Activated T-cell treated with anti-CD3 and anti-CD28 coated beads for 48 hours (primary cell): ENCODE results near the gene STK33.

Source experiments
- DNase-seq: peaks from one replicate; pipeline ENCODE4 v3.0.0-alpha.2; 2020; ENCODE audit warnings: low read depth

The STK33 gene

DNA sequence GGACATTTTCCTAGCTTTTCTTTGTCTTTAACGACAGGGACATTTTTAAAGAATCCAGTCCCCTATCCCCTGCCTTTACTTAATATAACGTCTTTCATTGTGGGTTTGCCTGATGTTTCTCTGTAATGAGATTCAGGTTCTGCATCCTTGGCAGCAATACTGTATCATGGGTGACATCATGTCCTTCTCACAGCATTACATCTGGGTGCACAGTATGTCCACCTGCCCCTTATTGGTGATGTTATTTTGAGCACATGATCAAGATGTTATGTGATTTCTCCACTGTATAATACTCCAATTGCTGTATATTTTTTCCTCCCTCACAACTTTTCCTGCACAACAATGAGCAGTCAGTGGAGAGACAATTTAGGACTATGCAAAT is 9.7 kb upstream of the STK33 start:
- no peak for DNase-seq

GRCh38 chr11:8601376-8602133 is 7.5 kb upstream of the STK33 start:
- no peak for DNase-seq

GRCh38 chr11:8598506-8598905 is 4.5 kb upstream of the STK33 start:
- DNase-seq = no peak

DNA sequence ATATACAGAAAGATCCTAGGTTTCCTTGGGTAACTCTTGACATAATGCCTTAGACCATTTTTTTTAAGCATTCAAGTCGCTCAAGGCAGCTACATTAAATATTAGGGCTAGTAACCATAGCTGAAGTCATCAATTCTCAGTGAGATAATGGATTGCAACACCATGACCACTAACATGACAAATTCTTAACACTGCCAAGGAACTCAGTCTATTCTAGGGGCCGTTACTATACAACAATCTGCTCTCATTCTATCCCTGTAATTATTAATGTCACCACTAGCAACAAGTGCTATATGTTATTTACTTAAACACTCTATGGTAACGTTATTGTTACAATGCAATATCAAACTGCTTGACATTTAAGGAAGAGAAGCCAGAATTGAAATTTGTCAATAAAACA is 3.2 kb upstream of the STK33 start:
- DNase-seq = no peak

GRCh38 chr11:8596504-8597046 is 2.5 kb upstream of the STK33 start:
- no peak for DNase-seq

DNA sequence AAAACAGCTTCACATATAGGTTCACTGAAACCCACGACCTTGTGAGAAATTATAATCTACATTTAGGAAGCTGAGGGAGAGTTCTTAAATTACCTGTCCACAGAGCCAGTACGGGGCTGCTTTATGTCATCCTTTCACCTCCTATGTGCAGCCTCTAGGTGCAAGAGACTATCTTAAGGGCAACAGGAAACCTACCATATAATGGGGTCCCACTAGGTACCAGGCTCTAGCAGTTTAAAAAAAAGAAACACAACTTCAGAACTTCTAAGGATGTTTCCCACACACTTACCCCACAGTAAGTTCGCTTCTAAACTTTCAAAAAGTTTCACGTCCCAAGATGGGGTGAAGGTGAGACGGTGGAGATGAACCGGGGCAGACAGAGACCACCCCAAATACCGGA is 573 bp downstream of the STK33 start:
- no peak for DNase-seq

- DNase-seq = no peak
Measured at GRCh38 chr11:8587915-8588314, 6.1 kb downstream of the STK33 start.

GRCh38 chr11:8586805-8587204 is 7.2 kb downstream of the STK33 start:
- no peak for DNase-seq

DNA sequence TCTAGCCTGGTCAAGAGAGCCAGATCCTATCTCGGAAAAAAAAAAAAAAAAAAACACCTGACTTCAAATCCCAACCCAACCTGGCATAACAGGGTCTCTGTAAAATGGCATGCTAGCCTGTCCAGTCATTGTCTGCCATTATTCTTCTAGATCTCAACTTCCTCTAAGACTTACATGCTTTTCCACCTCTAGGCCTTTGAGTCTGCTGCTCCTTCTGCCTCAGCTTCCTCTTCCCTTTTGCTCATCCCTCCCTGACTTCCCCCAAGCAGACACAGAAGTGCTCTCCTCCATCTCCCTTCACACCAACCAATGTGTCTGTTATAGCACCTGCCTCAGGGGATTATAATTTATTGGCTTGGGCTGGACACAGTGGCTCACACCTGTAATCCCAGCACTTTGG is 7.8 kb downstream of the STK33 start:
- no peak for DNase-seq

GRCh38 chr11:8584511-8584910 is 9.5 kb downstream of the STK33 start:
- DNase-seq = no peak

GRCh38 chr11:8584082-8584481 is 9.9 kb downstream of the STK33 start:
- DNase-seq = no peak

DNA sequence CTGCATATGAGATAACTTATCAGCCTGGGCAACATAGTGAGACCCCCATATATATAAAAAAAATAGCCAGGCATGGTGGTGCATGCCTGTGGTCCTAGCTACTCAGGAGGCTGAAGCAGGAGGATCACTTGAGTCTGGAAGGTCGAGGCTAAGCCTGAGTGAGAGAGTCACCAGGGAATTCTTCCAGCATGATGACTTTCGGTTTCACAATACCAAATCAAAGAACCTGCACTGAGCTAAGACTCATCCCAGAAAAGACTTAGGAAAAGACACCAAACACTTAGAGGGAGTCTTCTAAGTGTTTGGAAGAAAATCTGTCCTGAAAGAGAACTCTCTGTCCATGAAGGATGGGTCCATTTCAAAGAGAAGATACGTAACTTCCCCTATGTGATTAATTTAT is 12.7 kb downstream of the STK33 start:
- no peak for DNase-seq

DNA sequence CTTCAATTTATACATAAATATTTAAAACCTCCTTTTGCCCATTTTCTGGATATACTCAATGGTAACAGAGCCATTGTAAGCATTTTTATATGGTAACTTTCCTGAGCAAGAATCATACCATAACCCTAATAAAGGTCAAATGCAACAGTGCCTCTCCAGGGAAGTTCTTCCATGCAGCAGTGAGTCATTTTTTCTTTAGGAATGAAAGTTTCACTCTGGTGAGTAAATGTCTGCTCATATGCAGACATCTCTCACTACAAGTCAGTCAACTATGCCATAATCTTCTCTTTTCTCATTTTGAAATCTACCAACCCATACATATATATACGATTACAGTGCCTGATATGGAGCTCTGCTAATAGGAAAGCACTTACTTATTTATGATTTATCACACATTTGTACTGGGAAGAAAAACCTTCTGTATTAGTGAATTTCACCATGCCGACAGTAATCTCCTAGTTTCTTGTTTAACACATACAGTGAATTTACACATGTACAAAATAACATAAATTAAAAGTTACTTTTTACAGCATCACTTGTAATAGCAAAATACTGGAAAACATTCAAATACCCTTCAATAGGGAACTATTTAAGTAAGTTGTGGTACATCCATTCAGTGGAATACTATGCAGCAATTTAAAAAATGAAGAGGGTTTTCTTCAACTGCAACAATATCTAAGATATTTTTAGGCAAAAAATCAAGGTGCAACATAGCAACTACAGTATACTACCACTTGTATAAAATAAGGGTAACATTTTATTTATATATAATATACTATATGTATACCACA is 16.0 kb downstream of the STK33 start:
- no peak for DNase-seq

DNA sequence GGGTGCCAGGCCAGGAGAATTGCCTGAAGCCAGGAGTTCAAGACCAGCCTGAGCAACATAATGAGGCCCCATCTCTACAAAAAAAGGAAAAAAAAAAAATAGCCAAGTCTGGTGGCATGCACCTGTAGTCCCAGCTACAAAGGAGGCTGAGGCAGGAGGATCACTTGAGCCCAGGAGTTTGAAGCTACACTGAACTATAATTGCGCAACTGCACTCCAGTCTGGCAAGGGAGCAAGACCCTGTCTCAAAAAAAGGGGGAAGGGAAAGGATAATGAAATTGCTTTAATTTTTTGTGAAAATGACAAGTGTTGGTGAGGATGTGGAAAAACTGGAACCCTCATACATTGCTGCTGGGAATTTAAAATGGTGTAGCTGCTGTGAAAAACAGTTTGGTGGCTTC is 19.2 kb downstream of the STK33 start:
- no peak for DNase-seq

DNA sequence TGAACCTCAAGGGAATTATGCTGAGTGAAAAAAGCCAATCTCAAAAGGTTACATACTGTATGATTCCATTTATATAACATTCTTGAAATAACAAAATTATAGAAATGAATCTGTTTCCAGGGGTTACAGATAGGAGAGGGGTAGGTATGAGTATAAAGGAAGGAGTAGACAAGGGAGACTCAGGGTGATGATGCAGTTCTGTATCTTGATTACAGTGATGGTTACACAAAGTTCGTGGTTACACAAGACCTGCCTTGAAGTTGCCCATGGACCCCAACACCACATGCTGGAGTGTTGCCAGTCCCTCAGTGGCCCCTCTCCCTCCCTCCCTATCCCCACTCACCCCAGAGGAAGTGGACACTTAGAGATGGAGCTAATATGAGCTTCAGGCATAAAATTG is 20.3 kb downstream of the STK33 start:
- no peak for DNase-seq

GRCh38 chr11:8567602-8568198 is 26.3 kb downstream of the STK33 start:
- no peak for DNase-seq

- DNase-seq = no peak
Measured at GRCh38 chr11:8566613-8567210, 27.3 kb downstream of the STK33 start.

DNA sequence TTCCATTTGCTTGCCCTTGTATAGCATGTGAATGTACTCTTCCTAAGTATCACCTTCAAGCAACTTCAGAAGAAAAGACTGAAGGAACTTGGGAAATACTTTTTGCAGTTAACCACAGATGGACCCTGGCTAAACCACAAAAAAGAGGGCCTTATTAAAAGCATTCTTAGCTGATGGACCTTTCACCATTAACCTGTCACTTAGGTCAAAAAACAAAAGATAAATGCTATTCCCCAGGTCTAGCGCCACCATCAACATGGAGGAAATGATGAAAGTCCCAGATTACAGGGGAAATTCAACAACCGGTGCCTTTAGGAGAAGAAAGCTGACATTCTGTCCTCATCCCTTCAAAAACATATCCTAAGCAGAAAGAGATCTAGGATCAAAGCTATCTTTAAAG is 29.5 kb downstream of the STK33 start:
- DNase-seq = no peak

- no peak for DNase-seq
Measured at GRCh38 chr11:8561461-8561860, 32.6 kb downstream of the STK33 start.

GRCh38 chr11:8558436-8558835 is 35.6 kb downstream of the STK33 start:
- DNase-seq = no peak

GRCh38 chr11:8545698-8546366 is 48.2 kb downstream of the STK33 start:
- DNase-seq = no peak

- no peak for DNase-seq
Measured at GRCh38 chr11:8544807-8545206, 49.2 kb downstream of the STK33 start.
